SU-DHL-6 (cell line): ENCODE data around the gene GABPA.

Source experiments
- EZH2phosphoT487 ChIP-seq: fragments of 200-600 bp; sonication (generic), shearing (Covaris generic); conservative IDR thresholded peaks from 2 replicates; pipeline ENCODE4 v1.6.1; 2018; ENCODE audit warnings: mild to moderate bottlenecking, antibody characterized with exemption, low read length, moderate library complexity, mixed read lengths
- TF ChIP-seq, protein P1 (sequence below): fragments of 200-600 bp; sonication (generic); IDR thresholded peaks from one replicate; pipeline ENCODE4 v1.5.1; 2017; ENCODE audit warnings: antibody characterized with exemption, mild to moderate bottlenecking, low read length, moderate library complexity; ENCODE audit not compliant: insufficient read depth, poor library complexity, severe bottlenecking

DNA sequence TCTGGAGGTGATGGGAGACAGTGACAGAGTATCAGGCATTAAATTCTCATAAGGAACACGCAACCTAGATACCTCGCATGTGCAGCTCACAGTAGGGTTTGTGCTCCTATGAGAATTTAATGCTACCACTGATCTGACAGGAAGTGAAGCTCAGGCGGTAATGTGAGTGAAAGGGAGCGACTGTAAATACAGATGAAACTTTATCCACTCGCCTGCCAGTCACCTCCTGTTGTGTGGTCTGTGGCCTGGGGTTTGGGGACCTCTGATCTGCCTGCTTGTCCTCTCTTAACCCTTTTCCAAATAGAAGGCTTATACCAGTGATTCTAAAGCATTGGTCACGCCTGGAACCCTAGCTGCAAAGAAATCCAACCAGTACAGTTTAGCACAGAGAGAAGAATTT lies 15.3 kb downstream of the GABPA start:
- TF ChIP-seq, protein P1, sequence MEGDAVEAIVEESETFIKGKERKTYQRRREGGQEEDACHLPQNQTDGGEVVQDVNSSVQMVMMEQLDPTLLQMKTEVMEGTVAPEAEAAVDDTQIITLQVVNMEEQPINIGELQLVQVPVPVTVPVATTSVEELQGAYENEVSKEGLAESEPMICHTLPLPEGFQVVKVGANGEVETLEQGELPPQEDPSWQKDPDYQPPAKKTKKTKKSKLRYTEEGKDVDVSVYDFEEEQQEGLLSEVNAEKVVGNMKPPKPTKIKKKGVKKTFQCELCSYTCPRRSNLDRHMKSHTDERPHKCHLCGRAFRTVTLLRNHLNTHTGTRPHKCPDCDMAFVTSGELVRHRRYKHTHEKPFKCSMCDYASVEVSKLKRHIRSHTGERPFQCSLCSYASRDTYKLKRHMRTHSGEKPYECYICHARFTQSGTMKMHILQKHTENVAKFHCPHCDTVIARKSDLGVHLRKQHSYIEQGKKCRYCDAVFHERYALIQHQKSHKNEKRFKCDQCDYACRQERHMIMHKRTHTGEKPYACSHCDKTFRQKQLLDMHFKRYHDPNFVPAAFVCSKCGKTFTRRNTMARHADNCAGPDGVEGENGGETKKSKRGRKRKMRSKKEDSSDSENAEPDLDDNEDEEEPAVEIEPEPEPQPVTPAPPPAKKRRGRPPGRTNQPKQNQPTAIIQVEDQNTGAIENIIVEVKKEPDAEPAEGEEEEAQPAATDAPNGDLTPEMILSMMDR, result no peak
- no peak for TF ChIP-seq EZH2phosphoT487
